ENCODE data around the gene USP17L21.
"Not testable (repeated sequence)": the region's sequence is repeated elsewhere in the genome, so short reads cannot be mapped to it uniquely, and the experiment has no call there.

DNA sequence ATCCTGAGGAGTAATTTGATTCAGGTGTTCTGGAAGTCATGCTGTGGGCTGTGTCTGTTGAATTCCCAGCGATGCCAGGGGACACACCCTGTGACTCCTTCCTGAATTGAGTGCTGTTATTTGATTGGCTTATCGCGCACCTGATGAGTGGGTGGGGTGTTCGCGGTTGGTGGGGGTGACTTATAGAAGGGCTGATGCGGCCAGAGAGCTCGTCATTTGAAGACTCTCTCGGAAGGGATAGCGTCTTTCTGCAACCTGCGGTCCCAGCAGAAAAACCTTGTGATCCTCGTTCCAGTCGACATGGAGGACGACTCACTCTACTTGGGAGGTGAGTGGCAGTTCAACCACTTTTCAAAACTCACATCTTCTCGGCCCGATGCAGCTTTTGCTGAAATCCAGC is 4.8 kb upstream of the USP17L21 start, which contains the start of gene USP17L20:
- not testable (repeated sequence) for TF ChIP-seq ZBTB17, CTCF, ZNF155, ZNF792, PRDM10 (tag by site-specific recombination; IDR thresholded peaks at IDR 0.05)
- TF ChIP-seq, protein P1, sequence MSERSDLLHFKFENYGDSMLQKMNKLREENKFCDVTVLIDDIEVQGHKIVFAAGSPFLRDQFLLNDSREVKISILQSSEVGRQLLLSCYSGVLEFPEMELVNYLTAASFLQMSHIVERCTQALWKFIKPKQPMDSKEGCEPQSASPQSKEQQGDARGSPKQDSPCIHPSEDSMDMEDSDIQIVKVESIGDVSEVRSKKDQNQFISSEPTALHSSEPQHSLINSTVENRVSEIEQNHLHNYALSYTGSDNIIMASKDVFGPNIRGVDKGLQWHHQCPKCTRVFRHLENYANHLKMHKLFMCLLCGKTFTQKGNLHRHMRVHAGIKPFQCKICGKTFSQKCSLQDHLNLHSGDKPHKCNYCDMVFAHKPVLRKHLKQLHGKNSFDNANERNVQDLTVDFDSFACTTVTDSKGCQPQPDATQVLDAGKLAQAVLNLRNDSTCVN (tag by site-specific recombination; optimal IDR thresholded peaks at IDR 0.05) = not testable (repeated sequence)

Measured in HEK293 (cell line).